MG63 (cell line): ENCODE data around the gene TBC1D17. TPM values are rescaled to one million over a fixed set of nuclear protein-coding genes. Genes with fewer than 3 reads are reported as not detected.

Experiments used
- DNase-seq: peaks from one replicate; pipeline ENCODE4 v3.0.0-alpha.2; 2020
- H3K27me3 ChIP-seq: fragments of 250-450 bp; sonication (Bioruptor Pico); 2 replicates; pipeline ENCODE4 v1.5.1; 2020; ENCODE audit warnings: mild to moderate bottlenecking, moderate library complexity
- H3K36me3 ChIP-seq: fragments of 250-450 bp; sonication (Bioruptor Pico); 2 replicates; pipeline ENCODE4 v1.5.1; 2020; ENCODE audit warnings: mild to moderate bottlenecking, moderate library complexity
- H3K4me3 ChIP-seq: fragments of 250-450 bp; sonication (Bioruptor Pico); 2 replicates; pipeline ENCODE4 v1.5.1; 2020; ENCODE audit warnings: mild to moderate bottlenecking, moderate library complexity
- H3K9me3 ChIP-seq: fragments of 250-450 bp; sonication (Bioruptor Pico); 2 replicates; pipeline ENCODE4 v1.5.1; 2020; ENCODE audit warnings: mild to moderate bottlenecking, moderate library complexity
- total RNA-seq: library from RNA; depleted of rRNA; stranded (reverse); fragments of >200 nt; shearing (Covaris generic); gene quantifications from 2 replicates; pipeline ENCODE4 v1.2.3, GENCODE V29; 2014; ENCODE audit warnings: low replicate concordance

Gene TBC1D17
- total RNA-seq, 1 experiment from 2014 or later, result 11.5 TPM

DNA sequence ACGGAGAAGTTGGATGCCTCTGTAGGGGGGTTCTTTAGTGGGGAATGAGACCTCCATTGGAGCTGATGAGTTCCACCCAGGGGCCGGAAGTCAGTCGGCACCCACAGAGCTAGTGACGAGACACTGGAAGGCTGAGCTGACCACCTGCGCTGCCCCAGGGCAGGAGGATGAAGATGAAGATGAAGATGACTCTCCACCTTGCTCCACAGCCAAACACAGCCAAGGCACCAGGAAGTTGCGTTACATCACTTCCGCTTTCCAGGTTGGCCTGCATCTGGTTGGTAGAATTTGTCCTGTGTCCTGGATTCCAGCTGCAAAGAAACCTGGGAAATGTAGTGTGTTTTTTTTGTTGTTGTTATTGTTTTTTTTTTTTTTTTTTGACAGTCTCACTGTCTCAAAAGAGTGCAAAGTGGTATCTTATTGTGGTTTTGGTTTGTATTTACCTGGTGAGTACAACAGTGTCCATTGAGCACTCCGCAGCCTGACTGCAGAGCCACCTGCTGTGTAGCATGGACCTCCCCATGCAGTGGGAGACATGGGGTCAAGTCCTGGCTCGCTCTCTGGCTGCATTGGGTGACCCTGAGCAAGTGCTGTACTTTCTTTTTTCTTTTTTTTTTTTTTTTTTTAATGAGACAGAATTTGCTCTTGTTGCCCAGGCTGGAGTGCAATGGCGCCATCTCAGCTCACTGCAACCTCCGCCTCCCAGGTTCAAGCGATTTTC, 1.9 kb downstream of the TBC1D17 start:
- no peaks in the 10 kb centered on the region for H3K9me3 ChIP-seq
- no peak for DNase-seq
- no peaks in the 10 kb centered on the region for H3K27me3 ChIP-seq
- H3K4me3 ChIP-seq, result no peak overlapping the region
- peaks cover 67% of the 10 kb centered on the region for H3K36me3 ChIP-seq

DNA sequence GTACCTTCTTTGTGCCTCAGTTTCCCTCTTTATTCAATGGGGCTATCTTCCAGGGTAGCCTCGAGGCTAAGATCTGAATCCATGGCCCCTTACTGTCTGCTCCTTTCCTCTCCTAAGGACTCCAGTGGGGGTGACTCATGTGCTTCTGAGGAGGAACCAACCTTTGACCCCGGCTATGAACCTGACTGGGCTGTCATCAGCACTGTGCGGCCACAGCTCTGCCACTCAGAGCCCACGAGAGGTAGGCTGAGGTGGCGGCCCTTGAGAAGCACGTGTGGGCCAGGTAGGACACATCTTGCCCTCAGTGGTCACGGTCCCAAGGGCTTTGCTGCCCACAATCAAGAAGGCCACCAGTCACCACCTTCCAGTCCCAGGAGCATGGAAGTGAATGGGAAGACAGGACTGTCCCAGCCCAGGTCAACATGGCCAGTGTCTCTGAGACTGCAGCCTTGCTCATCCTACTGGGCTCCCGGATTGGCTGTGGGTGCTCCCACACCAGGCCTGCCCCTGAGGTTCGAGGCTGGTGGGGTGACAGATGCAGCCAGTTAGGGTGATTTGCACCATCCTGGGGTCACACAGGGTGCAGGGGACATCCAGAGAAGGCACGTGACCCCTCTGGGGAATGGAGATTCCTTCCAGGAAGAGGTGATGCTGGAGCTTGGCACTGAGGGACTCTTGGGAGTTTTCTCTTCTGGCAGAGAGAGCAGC, 2.8 kb downstream of the TBC1D17 start:
- Histone ChIP-seq H3K9me3 (no peaks in the 10 kb centered on the region), H3K36me3 (peaks cover 68% of the 10 kb centered on the region), H3K27me3 (no peaks in the 10 kb centered on the region), H3K4me3 (no peak overlapping the region)
- DNase-seq, result no peak

DNA sequence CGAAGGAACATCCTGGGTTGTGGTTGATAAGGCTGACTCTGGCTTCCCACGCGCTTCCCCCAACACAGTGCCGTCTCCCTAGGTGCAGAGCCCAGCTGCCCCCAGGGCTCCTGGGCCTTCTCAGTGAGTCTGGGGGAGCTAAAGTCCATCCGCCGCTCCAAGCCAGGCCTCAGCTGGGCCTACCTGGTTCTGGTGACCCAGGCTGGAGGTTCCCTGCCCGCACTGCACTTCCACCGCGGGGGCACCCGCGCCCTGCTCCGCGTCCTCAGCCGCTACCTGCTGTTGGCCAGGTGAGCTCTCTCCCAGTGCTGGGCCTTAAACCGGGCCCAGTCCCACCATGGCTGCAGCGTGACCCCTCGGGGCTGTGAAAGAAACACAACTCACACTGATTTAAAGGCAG, 3.7 kb downstream of the TBC1D17 start:
- no peak overlapping the region for H3K4me3 ChIP-seq
- H3K9me3 ChIP-seq, result no peaks in the 10 kb centered on the region
- no peak for DNase-seq
- H3K27me3 ChIP-seq, result no peaks in the 10 kb centered on the region
- peaks cover 66% of the 10 kb centered on the region for H3K36me3 ChIP-seq

DNA sequence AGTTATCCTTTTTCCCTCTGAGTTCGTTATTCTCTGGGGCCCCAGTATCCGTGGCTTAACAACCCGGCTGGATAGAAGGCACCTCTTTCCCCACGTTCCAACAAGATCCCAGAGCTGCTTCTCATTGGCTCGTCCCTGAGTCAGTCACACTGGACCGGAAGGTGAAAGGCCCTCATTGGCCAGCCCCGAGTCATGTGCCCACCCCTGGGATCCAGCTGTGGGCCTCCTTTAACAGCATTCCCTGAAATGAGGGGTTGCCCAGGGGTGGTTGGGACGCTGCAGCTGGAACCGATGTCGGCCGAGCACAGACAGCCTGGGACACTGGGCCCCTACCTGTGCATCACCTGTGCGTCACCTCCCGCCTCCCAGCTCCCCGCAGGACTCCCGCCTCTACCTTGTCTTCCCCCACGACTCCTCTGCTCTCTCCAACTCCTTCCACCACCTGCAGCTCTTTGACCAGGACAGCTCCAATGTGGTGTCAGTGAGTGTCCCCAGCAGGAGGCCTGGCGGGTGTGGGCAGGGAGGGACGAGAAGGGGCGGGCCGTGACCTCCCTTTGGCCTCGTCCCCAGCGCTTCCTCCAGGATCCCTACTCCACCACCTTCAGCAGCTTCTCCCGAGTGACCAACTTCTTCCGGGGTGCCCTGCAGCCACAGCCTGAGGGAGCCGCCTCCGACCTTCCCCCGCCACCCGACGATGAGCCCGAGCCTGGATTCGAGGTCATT, 4.3 kb downstream of the TBC1D17 start:
- Histone ChIP-seq H3K9me3 (no peaks in the 10 kb centered on the region), H3K36me3 (peaks cover 64% of the 10 kb centered on the region), H3K27me3 (no peaks in the 10 kb centered on the region), H3K4me3 (no peak overlapping the region)
- no peak for DNase-seq

DNA sequence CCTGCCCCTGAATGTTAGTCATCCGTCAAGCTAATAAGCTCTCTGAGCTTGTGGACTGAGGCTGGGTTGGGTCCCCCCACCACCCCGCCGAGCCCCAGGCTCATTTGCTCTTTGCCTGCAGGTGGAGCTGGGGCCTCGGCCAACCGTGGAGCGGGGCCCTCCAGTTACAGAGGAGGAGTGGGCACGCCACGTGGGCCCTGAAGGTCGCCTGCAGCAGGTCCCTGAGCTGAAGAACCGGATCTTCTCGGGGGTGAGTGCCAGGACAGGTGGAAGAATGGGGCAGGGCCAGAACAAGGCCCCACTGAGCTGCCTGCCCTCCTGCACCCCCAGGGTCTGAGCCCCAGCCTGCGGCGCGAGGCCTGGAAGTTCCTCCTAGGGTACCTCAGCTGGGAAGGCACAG, 5.1 kb downstream of the TBC1D17 start:
- Histone ChIP-seq H3K4me3 (no peak overlapping the region), H3K9me3 (no peaks in the 10 kb centered on the region), H3K27me3 (no peaks in the 10 kb centered on the region), H3K36me3 (peaks cover 64% of the 10 kb centered on the region)
- no peak for DNase-seq

DNA sequence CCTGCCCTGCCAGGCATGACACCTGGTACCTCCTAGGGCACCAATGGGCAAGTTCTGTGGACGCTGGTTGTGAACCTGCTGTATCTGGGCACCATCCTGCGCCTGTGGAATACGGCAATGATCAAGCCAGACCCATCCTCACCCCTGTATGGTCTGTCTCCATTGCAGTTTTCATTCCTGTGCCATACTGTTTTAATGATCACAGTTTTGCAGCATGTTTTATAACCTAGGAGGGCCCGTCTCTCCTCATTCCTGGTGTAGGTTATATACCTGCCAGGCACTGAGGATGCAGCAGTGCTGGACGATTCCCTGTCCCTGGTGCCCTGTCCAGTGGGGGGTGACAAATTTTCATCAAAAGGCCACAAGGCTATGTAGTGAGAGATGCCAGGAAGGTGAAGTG, 5.6 kb downstream of the TBC1D17 start:
- H3K4me3 ChIP-seq, result no peak overlapping the region
- H3K9me3 ChIP-seq, result no peaks in the 10 kb centered on the region
- DNase-seq, result no peak
- no peaks in the 10 kb centered on the region for H3K27me3 ChIP-seq
- peaks cover 64% of the 10 kb centered on the region for H3K36me3 ChIP-seq

DNA sequence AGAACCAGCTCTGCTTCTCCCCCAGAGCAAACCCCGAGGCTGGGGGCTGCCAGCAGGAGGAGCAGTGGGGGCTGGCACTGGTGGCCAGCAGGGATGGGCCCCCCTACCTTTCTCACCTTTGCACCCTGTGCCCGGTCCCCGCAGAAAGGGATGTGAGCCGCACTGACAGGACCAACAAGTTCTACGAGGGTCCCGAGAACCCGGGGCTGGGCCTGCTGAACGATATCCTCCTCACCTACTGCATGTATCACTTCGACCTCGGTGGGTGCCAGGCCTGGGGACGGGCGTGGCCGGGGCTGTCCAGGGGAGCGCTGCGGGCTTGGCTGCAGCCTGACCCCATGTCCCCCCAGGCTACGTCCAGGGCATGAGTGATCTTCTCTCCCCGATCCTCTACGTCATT, 6.6 kb downstream of the TBC1D17 start:
- no peaks in the 10 kb centered on the region for H3K27me3 ChIP-seq
- DNase-seq, result no peak
- no peaks in the 10 kb centered on the region for H3K9me3 ChIP-seq
- peaks cover 56% of the 10 kb centered on the region for H3K36me3 ChIP-seq
- H3K4me3 ChIP-seq, result no peak overlapping the region

DNA sequence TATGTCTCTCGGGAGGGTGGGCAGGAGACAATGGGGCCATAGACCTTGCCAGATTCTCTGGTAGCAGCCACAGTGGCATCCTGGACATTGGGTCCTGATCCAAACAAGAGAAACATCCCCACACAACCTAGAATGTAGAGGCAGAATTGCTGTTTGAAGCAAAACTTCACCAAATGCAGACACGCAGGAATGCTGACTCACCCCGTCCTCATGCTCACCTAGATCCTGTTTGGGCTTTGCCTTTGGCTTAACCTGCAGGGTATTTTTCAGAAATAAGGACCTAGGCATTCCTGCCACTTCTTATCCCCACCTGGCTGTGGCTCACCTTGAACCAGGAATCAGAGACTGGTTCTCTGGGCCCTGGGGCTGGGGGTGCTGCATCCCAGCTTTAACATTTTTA, 7.3 kb downstream of the TBC1D17 start:
- Histone ChIP-seq H3K36me3 (peaks cover 51% of the 10 kb centered on the region), H3K4me3 (no peak overlapping the region), H3K27me3 (no peaks in the 10 kb centered on the region), H3K9me3 (no peaks in the 10 kb centered on the region)
- no peak for DNase-seq

DNA sequence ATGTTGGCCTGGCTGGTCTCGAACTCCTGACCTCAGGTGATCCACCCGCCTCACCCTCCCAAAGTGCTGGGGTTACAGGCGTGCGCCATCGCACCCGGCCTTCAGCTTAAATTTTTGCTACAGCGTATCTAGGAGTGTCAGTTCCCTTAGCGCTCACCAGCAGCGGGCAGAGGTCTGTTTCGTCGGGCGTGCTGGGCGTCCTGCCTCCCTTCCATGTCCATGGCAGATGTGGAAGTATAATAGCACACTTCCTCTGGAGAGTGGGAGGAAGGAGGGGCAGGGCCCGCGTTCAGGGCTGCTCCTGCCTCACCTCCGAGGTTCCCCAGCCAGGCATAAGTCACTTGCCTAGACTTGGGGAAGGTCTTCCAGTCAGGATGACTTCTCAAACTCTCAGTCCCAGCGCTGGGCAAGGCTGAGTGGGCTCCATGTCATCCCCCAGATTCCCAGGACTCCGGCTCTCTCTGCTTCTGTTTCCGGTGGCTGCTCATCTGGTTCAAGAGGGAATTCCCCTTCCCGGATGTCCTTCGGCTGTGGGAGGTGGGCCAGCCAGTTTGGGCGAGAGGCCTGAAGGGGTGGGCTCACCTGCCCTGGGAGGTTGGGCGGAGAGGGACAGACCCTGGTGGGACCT, 9.6 kb downstream of the TBC1D17 start:
- H3K9me3 ChIP-seq, result no peaks in the 10 kb centered on the region
- no peak overlapping the region for H3K4me3 ChIP-seq
- no peaks in the 10 kb centered on the region for H3K27me3 ChIP-seq
- DNase-seq, result no peak
- H3K36me3 ChIP-seq, result peaks cover 27% of the 10 kb centered on the region

DNA sequence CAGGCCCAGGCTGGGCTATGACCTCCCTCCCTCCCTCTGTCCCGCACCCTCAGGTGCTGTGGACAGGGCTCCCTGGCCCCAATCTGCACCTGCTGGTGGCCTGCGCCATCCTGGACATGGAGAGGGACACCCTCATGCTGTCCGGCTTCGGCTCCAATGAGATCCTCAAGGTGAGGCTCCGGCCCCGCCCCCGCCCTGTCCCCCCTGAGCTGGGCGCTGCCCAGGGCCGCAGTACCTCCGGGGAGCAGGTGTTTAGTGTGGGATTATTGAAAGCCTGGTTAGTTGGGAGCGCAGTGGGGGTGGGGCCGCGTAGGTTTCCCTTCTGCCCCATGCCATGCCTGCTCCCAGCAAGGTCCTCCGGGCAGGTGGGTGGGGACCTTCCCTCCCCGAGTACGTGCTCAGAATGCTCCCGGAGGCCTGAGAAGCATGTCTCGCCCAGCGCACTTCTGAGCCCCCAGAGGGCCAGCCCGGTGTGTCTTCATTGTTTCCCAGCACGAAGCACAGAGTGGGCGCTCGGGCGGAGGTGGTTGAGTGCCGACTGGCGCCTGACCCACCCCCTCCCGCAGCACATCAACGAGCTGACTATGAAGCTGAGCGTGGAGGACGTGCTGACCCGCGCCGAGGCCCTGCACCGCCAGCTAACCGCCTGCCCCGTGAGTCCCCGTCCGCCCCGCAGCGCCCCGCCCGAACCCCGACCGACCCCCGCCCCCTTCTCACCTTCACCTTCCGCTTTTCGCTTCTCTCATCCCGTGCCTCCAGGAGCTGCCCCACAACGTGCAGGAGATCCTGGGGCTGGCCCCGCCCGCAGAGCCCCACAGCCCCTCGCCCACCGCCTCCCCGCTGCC, 10.4 kb downstream of the TBC1D17 start:
- no peak for DNase-seq
- no peak overlapping the region for H3K4me3 ChIP-seq
- no peaks in the 10 kb centered on the region for H3K9me3 ChIP-seq
- no peaks in the 10 kb centered on the region for H3K27me3 ChIP-seq
- H3K36me3 ChIP-seq, result peaks cover 20% of the 10 kb centered on the region

DNA sequence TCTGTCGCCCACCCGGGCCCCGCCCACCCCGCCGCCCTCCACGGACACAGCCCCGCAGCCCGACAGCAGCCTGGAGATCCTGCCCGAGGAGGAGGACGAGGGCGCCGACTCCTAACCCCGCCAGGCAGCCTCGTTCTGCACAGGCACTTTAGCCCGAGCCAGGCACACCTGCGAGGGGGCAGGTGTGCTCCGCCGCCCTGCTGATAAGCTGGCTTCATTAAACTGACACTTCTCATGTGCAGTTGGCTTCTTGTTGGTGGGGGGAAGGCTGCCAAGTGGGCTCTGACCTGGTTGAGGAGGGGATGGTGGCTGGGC, 11.0 kb downstream of the TBC1D17 start:
- no peaks in the 10 kb centered on the region for H3K27me3 ChIP-seq
- DNase-seq, result no peak
- peaks cover 14% of the 10 kb centered on the region for H3K36me3 ChIP-seq
- H3K4me3 ChIP-seq, result no peak overlapping the region
- H3K9me3 ChIP-seq, result no peaks in the 10 kb centered on the region

DNA sequence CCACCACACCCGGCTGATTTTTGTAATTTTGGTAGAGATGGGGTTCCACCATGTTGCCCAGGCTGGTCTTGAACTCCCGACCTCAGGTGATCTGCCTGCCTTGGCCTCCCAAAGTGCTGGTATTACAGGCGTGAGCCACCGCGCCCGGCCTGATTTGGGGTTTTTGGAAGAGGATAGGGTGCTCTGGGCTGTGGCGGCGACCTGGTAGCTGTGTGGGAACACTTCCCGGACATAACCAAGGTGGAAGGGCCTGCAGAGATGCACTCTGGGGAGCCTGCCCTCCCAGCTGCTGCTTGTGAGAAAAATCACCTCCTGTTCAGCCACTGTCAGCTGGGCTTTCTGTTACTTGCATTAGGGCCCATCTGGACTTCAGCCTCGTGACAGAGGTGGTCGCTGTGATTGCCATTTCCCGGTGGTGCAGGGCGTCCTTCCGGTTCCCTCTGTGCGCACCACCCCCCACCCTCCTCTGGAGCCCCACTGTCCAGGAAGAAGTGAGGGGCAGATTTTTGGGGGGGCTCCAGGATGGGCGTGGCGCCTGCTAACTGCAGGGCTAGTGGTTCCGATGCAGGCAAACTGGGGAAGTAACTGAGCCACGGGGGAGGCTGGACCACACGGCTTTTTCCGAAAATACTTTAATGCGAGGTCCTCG, 11.7 kb downstream of the TBC1D17 start:
- no peak overlapping the region for H3K4me3 ChIP-seq
- H3K9me3 ChIP-seq, result no peaks in the 10 kb centered on the region
- H3K36me3 ChIP-seq, result peaks cover 10% of the 10 kb centered on the region
- no peak for DNase-seq
- no peaks in the 10 kb centered on the region for H3K27me3 ChIP-seq

DNA sequence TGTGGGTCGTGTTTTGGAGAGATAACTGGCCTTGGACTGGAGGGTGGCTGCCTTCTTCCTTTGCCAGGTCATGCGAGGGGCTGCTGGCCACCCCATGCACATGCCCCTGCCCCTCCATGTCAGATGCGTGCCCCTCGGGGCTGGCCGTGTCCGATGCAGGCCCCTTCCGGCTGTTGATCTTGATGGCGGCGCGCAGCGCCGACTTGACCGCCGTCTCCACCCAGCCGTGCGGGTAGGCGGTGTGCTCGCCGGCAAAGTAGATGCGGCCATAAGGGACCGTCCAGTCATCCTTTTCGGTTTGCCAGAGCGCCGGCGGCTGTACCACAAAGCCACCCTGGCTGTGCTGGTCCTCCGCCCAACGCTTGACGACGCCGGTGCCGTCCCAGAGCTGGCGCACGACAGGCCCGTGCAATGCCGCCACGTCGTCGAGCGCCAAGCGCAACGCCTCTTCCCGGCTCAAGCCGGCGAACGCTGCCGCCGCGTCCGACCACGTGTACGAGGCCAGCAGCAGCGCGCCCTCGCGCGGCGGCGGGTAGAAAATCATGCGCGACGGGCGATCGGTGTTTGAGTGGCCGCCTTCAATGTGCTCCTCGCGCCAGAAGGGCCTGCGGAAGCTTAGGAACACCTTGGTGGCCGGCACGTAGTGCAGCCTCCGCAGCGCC, 12.3 kb downstream of the TBC1D17 start:
- no peak for DNase-seq
- Histone ChIP-seq H3K36me3 (peaks cover 3% of the 10 kb centered on the region), H3K27me3 (no peaks in the 10 kb centered on the region), H3K4me3 (no peak overlapping the region), H3K9me3 (no peaks in the 10 kb centered on the region)

DNA sequence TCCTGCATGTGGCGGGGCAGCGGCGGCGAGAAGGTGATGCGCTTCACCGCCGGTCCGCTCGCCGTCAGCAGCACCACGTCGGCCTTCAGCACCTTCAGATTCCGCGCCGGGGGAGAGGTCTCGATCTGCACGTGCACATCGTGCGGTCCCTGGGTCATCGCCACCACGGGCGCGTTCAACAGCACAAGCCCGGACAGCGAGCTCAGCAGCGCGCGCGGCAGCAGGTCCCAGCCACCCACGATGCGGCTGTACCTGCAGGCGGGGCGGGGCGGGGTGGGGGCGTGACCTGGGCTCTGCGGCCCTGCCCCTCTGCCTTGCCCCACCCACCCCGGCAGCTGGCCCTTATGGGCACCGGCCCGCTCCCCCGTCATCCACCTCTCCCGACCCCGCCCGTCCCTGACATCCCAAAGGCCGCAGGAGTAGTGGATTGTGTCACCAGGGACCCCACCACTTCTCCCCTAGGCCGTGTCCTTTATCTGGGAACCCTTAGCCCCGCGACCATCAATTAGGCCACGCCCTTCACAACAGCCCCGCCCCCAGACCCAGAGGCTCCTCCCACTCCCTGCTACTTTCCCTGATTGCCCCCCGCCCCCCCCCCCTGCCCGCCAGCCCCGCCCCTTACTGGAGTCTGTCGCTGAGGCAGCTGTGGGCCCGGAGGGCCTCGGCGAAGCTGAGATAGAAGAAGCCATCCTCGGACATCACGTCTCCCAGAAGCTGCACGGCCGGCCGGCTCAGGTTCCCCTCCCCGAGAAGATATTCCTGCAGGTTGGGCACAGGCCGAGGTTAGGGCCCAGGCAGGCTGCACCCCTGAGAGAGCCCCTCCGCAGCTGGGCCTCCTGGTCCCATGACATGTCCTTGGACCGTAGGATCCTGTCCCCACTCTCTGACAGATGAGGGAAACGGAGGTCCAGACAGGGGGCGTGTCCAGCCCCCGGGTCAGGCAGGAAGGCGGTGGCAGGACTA, 13.1 kb downstream of the TBC1D17 start:
- no peak overlapping the region for H3K4me3 ChIP-seq
- H3K36me3 ChIP-seq, result no peaks in the 10 kb centered on the region
- no peaks in the 10 kb centered on the region for H3K9me3 ChIP-seq
- no peak for DNase-seq
- H3K27me3 ChIP-seq, result no peaks in the 10 kb centered on the region

DNA sequence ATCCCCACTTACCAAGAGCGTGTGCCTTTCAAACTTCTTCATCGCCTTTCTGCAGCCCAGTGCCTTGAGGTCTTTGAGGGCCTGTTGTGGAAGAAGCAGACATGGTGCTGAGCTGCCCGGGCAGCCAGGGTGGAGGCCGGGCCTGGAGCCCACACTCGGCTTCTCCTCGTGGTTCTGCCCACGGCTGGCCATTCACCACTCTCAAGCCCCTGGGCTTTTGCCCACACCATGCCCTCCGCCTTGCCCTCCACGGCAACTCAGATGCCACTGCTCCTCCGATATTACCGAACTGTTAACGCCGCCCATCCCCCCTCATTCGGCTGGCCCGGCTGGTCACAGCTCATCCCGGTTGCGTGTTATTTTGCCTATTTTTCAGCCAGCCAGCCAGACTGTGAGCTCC, 13.9 kb downstream of the TBC1D17 start:
- no peak overlapping the region for H3K4me3 ChIP-seq
- no peaks in the 10 kb centered on the region for H3K27me3 ChIP-seq
- no peaks in the 10 kb centered on the region for H3K9me3 ChIP-seq
- no peak for DNase-seq
- H3K36me3 ChIP-seq, result no peaks in the 10 kb centered on the region
